BE2C (cell line): ENCODE results near the gene VIPR1.

ENCODE experiments used
- DNase-seq: peaks from one replicate; pipeline ENCODE4 v3.0.0-alpha.2; 2020
- H3K27me3 ChIP-seq: fragments of 250-450 bp; sonication (Bioruptor Pico); 2 replicates; pipeline ENCODE4 v1.5.1; 2020; ENCODE audit warnings: mild to moderate bottlenecking
- H3K36me3 ChIP-seq: fragments of 250-450 bp; sonication (Bioruptor Pico); 2 replicates; pipeline ENCODE4 v1.5.1; 2020; ENCODE audit warnings: mild to moderate bottlenecking
- H3K4me1 ChIP-seq: fragments of 250-450 bp; sonication (Bioruptor Pico); 2 replicates; pipeline ENCODE4 v1.5.1; 2020
- H3K4me3 ChIP-seq: 2 replicates; pipeline ENCODE4 v1.5.1; 2011; ENCODE audit warnings: low read depth, low read length
- H3K9me3 ChIP-seq: fragments of 250-450 bp; sonication (Bioruptor Pico); 2 replicates; pipeline ENCODE4 v1.5.1; 2020
- CTCF ChIP-seq: IDR thresholded peaks from 2 replicates; pipeline ENCODE4 v1.5.1; 2012; ENCODE audit warnings: mild to moderate bottlenecking, low read depth, low read length

Gene VIPR1

GRCh38 chr3:42527368-42527917, 25.0 kb downstream of the VIPR1 start:
- no peaks in the 10 kb centered on the region for H3K27me3 ChIP-seq
- H3K9me3 ChIP-seq: no peaks in the 10 kb centered on the region
- no peaks in the 10 kb centered on the region for H3K36me3 ChIP-seq
- H3K4me3 ChIP-seq: no peak overlapping the region
- no peak for DNase-seq
- no peaks in the 10 kb centered on the region for H3K4me1 ChIP-seq
- TF ChIP-seq CTCF: no peak

- Histone ChIP-seq H3K4me1 (no peaks in the 10 kb centered on the region), H3K36me3 (no peaks in the 10 kb centered on the region), H3K27me3 (no peaks in the 10 kb centered on the region), H3K4me3 (no peak overlapping the region), H3K9me3 (no peaks in the 10 kb centered on the region)
- DNase-seq: no peak
- no peak for TF ChIP-seq CTCF
Measured at GRCh38 chr3:42529468-42529867, 27.0 kb downstream of the VIPR1 start.

- no peak for DNase-seq
- no peak for TF ChIP-seq CTCF
- Histone ChIP-seq H3K4me3 (no peak overlapping the region), H3K9me3 (no peaks in the 10 kb centered on the region), H3K27me3 (no peaks in the 10 kb centered on the region), H3K36me3 (no peaks in the 10 kb centered on the region), H3K4me1 (no peaks in the 10 kb centered on the region)
Measured at GRCh38 chr3:42530073-42530472, 27.6 kb downstream of the VIPR1 start.

GRCh38 chr3:42531470-42531869, 29.0 kb downstream of the VIPR1 start:
- Histone ChIP-seq H3K9me3 (no peaks in the 10 kb centered on the region), H3K27me3 (no peaks in the 10 kb centered on the region), H3K36me3 (no peaks in the 10 kb centered on the region), H3K4me1 (no peaks in the 10 kb centered on the region), H3K4me3 (no peak overlapping the region)
- TF ChIP-seq CTCF: no peak
- DNase-seq: no peak

- Histone ChIP-seq H3K27me3 (no peaks in the 10 kb centered on the region), H3K4me1 (no peaks in the 10 kb centered on the region), H3K4me3 (no peak overlapping the region), H3K9me3 (no peaks in the 10 kb centered on the region), H3K36me3 (no peaks in the 10 kb centered on the region)
- TF ChIP-seq CTCF: no peak
- DNase-seq: no peak
Measured at GRCh38 chr3:42532229-42532628, 29.8 kb downstream of the VIPR1 start.

- Histone ChIP-seq H3K9me3 (no peaks in the 10 kb centered on the region), H3K4me1 (no peaks in the 10 kb centered on the region), H3K27me3 (no peaks in the 10 kb centered on the region), H3K36me3 (no peaks in the 10 kb centered on the region), H3K4me3 (no peak overlapping the region)
- DNase-seq: no peak
- TF ChIP-seq CTCF: no peak
Measured at GRCh38 chr3:42533161-42533897, 30.9 kb downstream of the VIPR1 start.
